ENCODE data around the gene IGFBP6.

- TF ChIP-seq EP300 (IDR thresholded peaks at IDR 0.05; ENCODE audit: borderline replicate concordance in 1 of 2, low read depth in 1 of 2, low read length in 1 of 2), result no peak
- TF ChIP-seq CTCF (IDR thresholded peaks at IDR 0.05), result no peak
Measured at GRCh38 chr12:53055471-53056266, 41.8 kb upstream of the IGFBP6 start.

Measured in SK-N-SH (cell line).